ENCODE measurements around the gene HHIP.

GRCh38 chr4:144782345-144782744 lies 136.4 kb downstream of the HHIP start:
- TF ChIP-seq CTCF (conservative IDR thresholded peaks at IDR 0.05) = no peak
- TF ChIP-seq ZFX (IDR thresholded peaks at IDR 0.05) = no peak
